Lung (tissue), 12 donors: ENCODE results near the gene COG5. TPM values are rescaled to one million over a fixed set of nuclear protein-coding genes. Genes with fewer than 3 reads are reported as not detected.

Experiments
- ATAC-seq: fragments of 200-7000 bp; cut with Tn5 transposase; one replicate; pipeline ENCODE4 v1.9.1; 2020; ENCODE audit warnings: moderate number of reproducible peaks; ENCODE audit not compliant: insufficient read depth, low FRiP score
- DNase-seq, 3 donors: peaks; one replicate each; pipeline ENCODE4 v3.0.0-alpha.2; 2013 to 2017
- H3K27ac ChIP-seq, 2 donors: one replicate each; pipeline ENCODE4 v1.5.1; 2013; ENCODE audit warnings: mild to moderate bottlenecking in 2 of 2, moderate library complexity in 2 of 2, control low read depth in 1 of 2, inconsistent platforms in 1 of 2, low read depth in 1 of 2, low read length in 1 of 2
- H3K27me3 ChIP-seq, 3 donors: one replicate each; pipeline ENCODE4 v1.5.1; 2013; ENCODE audit warnings: low read length in 2 of 3; ENCODE audit not compliant: control insufficient read depth in 3 of 3, insufficient read depth in 3 of 3
- H3K36me3 ChIP-seq, 4 donors: one replicate each; pipeline ENCODE4 v1.5.1; 2013; ENCODE audit warnings: low read length in 4 of 4, mild to moderate bottlenecking in 1 of 4, moderate library complexity in 1 of 4; ENCODE audit not compliant: control insufficient read depth in 4 of 4, insufficient read depth in 4 of 4
- H3K4me1 ChIP-seq, 5 donors: one replicate each; pipeline ENCODE4 v1.5.1; 2013; ENCODE audit warnings: low read length in 5 of 5, mild to moderate bottlenecking in 2 of 5, moderate library complexity in 1 of 5; ENCODE audit not compliant: control insufficient read depth in 5 of 5, insufficient read depth in 5 of 5
- H3K4me3 ChIP-seq: one replicate; pipeline ENCODE4 v1.5.1; 2013; ENCODE audit warnings: mild to moderate bottlenecking, control low read depth, moderate library complexity
- H3K9ac ChIP-seq, 2 donors: one replicate each; pipeline ENCODE4 v1.5.1; 2013; ENCODE audit warnings: low read length in 2 of 2, control low read depth in 1 of 2; ENCODE audit not compliant: insufficient read depth in 1 of 2
- H3K9me3 ChIP-seq, 4 donors: one replicate each; pipeline ENCODE4 v1.5.1; 2013; ENCODE audit warnings: low read length in 3 of 4, mild to moderate bottlenecking in 1 of 4, moderate library complexity in 1 of 4; ENCODE audit not compliant: control insufficient read depth in 4 of 4, insufficient read depth in 3 of 4
- WGBS, 2 donors: extraction: QIAGEN DNeasy Blood & Tissue Kit; methylation state at CpG; one replicate each; pipeline ENCODE4 v1.1.7; 2013; 5-methylcytosine and 5-hydroxymethylcytosine counted together
- polyA plus RNA-seq, 2 donors: library from polyadenylated mRNA; stranded (reverse); fragments of 200-250 nt; gene quantifications; one replicate each; pipeline ENCODE4 v1.2.1, GENCODE V29; 2013
- total RNA-seq, 2 donors: library from RNA; depleted of rRNA in 1 of 2; stranded (reverse); fragments of >200 nt in 1 of 2; gene quantifications; one replicate each; pipeline ENCODE4 v1.2.1, GENCODE V29; 2014 to 2021
- TF ChIP-seq, protein P1 (sequence below): IDR thresholded peaks from 2 replicates; pipeline ENCODE4 v1.5.1; 2012; ENCODE audit warnings: mild to moderate bottlenecking; ENCODE audit errors: control extremely low read depth, extremely low read depth
- donor health status: control.
- donor health status: control.
- donor health status: Bipolar disorder and iron deficiency.
- donor health status: healthy.
- donor health status: DM: yes; HTN: yes; CAD: no.

COG5 gene
- total and polyA plus RNA-seq, 4 donors, result 5.6 to 101 (median 27.2) TPM

DNA sequence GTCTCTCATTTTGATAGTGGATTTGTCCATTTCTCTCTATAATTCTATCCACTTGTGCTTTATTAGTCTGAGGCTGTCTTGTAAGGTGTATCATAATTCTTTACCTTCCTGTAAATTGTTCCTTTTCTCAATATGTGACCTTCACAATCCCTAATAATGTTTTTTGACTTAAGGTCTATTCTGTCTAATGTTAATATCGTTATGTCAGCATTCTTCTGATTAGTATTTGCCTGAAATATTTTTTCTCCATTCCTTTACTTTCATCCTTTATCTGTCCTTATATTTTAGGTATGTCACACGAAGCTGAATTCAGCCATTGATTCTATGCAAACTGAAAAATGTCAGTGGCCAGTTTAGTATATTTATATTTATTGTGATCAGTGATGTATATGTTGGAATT is 295.1 kb downstream of the COG5 start:
- 96 to 98% methylated on average over 2 of the region's 2 CpGs for WGBS, 2 donors
- Histone ChIP-seq H3K9me3 (no peaks in the 10 kb centered on the region), H3K4me1 (no peaks in the 10 kb centered on the region), H3K27me3 (no peaks in the 10 kb centered on the region), H3K36me3 (peaks cover 0 to 2% (median 0%) of the 10 kb centered on the region in 4 donors), H3K27ac (no peak overlapping the region), H3K4me3 (no peak overlapping the region), H3K9ac (no peak overlapping the region)
- no peak for DNase-seq
- TF ChIP-seq, protein P1, sequence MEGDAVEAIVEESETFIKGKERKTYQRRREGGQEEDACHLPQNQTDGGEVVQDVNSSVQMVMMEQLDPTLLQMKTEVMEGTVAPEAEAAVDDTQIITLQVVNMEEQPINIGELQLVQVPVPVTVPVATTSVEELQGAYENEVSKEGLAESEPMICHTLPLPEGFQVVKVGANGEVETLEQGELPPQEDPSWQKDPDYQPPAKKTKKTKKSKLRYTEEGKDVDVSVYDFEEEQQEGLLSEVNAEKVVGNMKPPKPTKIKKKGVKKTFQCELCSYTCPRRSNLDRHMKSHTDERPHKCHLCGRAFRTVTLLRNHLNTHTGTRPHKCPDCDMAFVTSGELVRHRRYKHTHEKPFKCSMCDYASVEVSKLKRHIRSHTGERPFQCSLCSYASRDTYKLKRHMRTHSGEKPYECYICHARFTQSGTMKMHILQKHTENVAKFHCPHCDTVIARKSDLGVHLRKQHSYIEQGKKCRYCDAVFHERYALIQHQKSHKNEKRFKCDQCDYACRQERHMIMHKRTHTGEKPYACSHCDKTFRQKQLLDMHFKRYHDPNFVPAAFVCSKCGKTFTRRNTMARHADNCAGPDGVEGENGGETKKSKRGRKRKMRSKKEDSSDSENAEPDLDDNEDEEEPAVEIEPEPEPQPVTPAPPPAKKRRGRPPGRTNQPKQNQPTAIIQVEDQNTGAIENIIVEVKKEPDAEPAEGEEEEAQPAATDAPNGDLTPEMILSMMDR, result no peak
- ATAC-seq, result no peak

DNA sequence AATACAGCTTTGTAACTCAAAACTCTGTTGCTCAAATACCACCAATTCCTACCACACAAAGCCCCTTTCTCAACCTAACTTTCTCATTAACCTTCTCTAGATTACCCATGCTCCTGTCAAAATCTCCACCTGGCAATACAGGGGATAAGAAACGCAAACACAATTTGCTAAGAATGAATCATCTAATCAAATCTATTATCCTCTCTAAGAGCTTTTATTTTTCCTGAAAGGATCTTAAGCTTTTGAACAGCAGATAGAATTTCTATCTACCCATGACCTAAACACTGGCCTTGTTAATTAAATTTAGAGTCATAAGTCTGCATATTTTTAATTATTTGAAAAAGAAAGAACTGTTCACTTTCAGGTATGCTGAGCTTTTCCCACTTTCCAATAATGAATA is 296.6 kb downstream of the COG5 start:
- no peak for ATAC-seq
- Histone ChIP-seq H3K36me3 (no peaks in the 10 kb centered on the region), H3K27ac (no peak overlapping the region), H3K4me1 (peaks cover 0 to 4% (median 0%) of the 10 kb centered on the region in 5 donors), H3K9ac (no peak overlapping the region), H3K4me3 (no peak overlapping the region), H3K9me3 (no peaks in the 10 kb centered on the region), H3K27me3 (no peaks in the 10 kb centered on the region)
- 98 to 99% methylated on average over 1 of the region's 1 CpG for WGBS, 2 donors
- no peak for DNase-seq
- TF ChIP-seq, protein P1, result no peak

DNA sequence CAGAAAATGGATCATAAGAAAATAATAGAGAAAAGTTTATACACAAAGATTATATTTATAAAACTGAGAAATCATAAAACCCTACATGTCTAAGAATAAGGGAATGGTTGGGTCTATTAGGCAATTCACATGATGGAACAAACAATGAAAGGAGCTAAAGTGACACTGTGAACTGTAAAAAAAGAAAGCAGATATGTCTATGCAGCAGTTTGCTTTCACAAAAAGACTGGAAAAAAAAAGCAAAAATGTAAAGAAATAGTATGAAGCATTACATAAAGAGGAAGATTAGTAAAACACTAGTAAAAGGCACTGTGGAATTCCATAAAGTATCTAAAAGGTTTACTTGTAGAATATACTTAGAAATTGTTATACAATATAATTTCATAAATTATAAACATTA is 299.0 kb downstream of the COG5 start:
- H3K36me3 ChIP-seq, result no peaks in the 10 kb centered on the region
- TF ChIP-seq, protein P1, result no peak
- H3K27me3 ChIP-seq, result no peaks in the 10 kb centered on the region
- H3K9me3 ChIP-seq, result no peaks in the 10 kb centered on the region
- DNase-seq, result no peak
- no peak for ATAC-seq
- no peak overlapping the region for H3K27ac ChIP-seq
- H3K9ac ChIP-seq, result no peak overlapping the region
- no peak overlapping the region for H3K4me3 ChIP-seq
- peaks cover 0 to 4% (median 0%) of the 10 kb centered on the region in 5 donors for H3K4me1 ChIP-seq

DNA sequence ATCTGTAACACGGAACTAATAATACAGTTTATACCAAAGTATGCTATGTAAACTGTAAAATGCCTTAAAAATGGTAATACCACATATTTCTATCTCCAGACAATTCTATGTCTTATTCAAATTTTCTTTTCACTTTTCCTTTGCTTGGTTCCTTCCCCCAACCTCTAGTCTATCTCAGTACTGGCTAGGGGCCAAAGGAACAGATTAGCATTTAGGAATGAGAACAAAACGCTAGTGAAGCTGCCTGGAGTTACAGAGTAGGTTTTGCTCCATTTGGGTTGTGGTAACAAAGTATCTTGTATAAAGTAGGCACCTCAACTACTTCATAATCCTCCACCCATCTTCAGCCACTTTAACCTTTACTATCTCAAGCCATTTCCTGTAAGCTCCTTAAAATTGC is 300.9 kb downstream of the COG5 start:
- Histone ChIP-seq H3K27ac (no peak overlapping the region), H3K4me1 (peaks cover 0 to 13% (median 0%) of the 10 kb centered on the region in 5 donors), H3K36me3 (no peaks in the 10 kb centered on the region), H3K9ac (no peak overlapping the region), H3K9me3 (no peaks in the 10 kb centered on the region), H3K4me3 (no peak overlapping the region), H3K27me3 (no peaks in the 10 kb centered on the region)
- peak in 2 of 3 donors; percentile 52 to 57 for DNase-seq
- WGBS, 2 donors, result 82 to 88% methylated on average over 2 of the region's 2 CpGs
- ATAC-seq, result no peak
- TF ChIP-seq, protein P1, result no peak
